Measurements from ENCODE around the gene KRTAP23-1. TPM values are rescaled to one million over a fixed set of nuclear protein-coding genes. Genes with fewer than 3 reads are reported as not detected.
A peak's percentile ranks its signal among the peaks of the same experiment; 100 is the strongest.

Gene KRTAP23-1
- total RNA-seq, 1 experiment from 2014 or later, result not detected

DNA sequence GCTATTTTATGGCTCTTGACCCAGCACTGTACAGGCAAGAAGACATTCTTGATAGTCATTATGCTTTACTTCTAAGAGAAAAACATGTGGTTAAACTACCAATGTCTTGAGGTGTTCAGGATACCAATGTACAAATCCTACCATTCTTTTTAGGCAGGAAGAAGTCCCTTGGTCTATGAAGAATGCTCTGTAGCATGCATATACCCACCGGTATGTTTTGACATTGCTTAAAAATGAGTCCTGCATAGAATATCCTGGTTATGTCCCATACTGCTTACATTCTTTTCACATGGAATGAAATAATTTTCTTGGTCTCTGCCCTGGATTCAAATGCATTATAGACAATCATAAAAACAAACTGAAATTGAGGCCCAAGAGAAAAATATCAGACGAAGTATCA, 15.7 kb downstream of the KRTAP23-1 start:
- ChIA-PET CTCF (no interaction called here), POLR2A (ENCODE audit: unreplicated experiment) (no interaction called here)
- TF ChIP-seq, protein P1, sequence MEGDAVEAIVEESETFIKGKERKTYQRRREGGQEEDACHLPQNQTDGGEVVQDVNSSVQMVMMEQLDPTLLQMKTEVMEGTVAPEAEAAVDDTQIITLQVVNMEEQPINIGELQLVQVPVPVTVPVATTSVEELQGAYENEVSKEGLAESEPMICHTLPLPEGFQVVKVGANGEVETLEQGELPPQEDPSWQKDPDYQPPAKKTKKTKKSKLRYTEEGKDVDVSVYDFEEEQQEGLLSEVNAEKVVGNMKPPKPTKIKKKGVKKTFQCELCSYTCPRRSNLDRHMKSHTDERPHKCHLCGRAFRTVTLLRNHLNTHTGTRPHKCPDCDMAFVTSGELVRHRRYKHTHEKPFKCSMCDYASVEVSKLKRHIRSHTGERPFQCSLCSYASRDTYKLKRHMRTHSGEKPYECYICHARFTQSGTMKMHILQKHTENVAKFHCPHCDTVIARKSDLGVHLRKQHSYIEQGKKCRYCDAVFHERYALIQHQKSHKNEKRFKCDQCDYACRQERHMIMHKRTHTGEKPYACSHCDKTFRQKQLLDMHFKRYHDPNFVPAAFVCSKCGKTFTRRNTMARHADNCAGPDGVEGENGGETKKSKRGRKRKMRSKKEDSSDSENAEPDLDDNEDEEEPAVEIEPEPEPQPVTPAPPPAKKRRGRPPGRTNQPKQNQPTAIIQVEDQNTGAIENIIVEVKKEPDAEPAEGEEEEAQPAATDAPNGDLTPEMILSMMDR (conservative IDR thresholded peaks at IDR 0.05; ENCODE audit: low read depth, low read length), result no peak
- no peak for TF ChIP-seq EZH2phosphoT487 (IDR thresholded peaks at IDR 0.05; ENCODE audit: borderline replicate concordance, low read length)
- TF ChIP-seq EZH2 (IDR thresholded peaks at IDR 0.05; ENCODE audit: low read length, unreplicated experiment), result no peak
- Histone ChIP-seq H2AFZ (ENCODE audit: low read length) (no peak overlapping the region), H4K20me1 (ENCODE audit: low read length) (no peaks in the 10 kb centered on the region), H3K27me3 (ENCODE audit: low read length) (no peaks in the 10 kb centered on the region), H3K9me2 (replicated peaks; ENCODE audit: low read length) (no peaks in the 10 kb centered on the region), H3K4me1 (ENCODE audit: insufficient read depth, low read length) (peaks cover 7% of the 10 kb centered on the region), H3K9me3 (ENCODE audit: low read length) (no peaks in the 10 kb centered on the region), H3K27ac (ENCODE audit: low read length) (no peak overlapping the region), H3K4me3 (ENCODE audit: low read length) (no peak overlapping the region), H3K79me2 (ENCODE audit: low read length) (no peaks in the 10 kb centered on the region), H3F3A (ENCODE audit: low read length, unreplicated experiment) (no peaks in the 10 kb centered on the region), H3K36me3 (ENCODE audit: low read depth, low read length) (no peaks in the 10 kb centered on the region), H3K4me2 (ENCODE audit: low read length) (no peak overlapping the region), H3K9ac (ENCODE audit: low read length) (no peak overlapping the region)
- ATAC-seq (no peak), DNase-seq (no peak)
- intact Hi-C loops (cut with micrococcal nuclease), result no loop called here
- no TSS peak for BruUV-seq (replicated peaks)

DNA sequence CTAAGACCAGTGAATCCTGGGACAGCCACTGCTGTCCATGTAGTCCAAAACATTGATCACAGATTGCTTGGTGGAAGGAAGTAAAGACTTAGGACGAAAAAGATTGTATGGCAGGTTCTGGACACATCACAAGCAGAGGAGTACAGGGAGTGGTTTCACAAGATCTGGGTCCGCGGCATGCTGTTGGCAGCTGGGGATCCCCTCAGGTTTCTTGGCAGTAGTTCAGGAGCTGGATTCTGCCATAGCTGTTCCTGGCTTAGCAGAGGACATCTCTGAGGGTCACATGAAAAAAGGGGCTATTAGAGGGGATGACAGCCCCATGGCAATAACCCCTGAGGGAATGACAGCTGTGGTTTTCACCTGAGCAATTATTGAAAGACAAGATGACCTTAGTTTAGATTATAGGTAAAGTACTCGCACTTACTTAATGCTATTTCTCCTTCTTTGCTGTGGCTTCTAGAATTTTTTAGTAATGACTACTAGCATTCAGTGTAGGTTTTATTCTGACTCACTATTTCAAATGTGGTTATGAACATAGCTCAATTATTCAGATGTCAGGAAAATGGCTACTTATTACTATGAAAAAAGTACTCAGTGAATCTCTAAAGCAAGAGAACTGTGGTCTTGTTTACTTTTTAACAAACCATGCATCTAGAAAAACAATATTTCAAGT, 19.1 kb downstream of the KRTAP23-1 start:
- POLR2A ChIA-PET (ENCODE audit: unreplicated experiment), result no interaction called here
- no peaks in the 10 kb centered on the region for H3K36me3 ChIP-seq (ENCODE audit: low read depth, low read length)
- DNase-seq (peak; percentile 48), ATAC-seq (no peak)
- no peaks in the 10 kb centered on the region for H3K4me1 ChIP-seq (ENCODE audit: insufficient read depth, low read length)
- 0 out of 2 replicates have a peak overlapping the region, but pooled peaks have one; percentile 28 for H2AFZ ChIP-seq (ENCODE audit: low read length)
- peak overlapping the region; percentile 30 for H3K4me2 ChIP-seq (ENCODE audit: low read length)
- no peaks in the 10 kb centered on the region for H3K27me3 ChIP-seq (ENCODE audit: low read length)
- H3K79me2 ChIP-seq (ENCODE audit: low read length), result no peaks in the 10 kb centered on the region
- H3K9me3 ChIP-seq (ENCODE audit: low read length), result no peaks in the 10 kb centered on the region
- H4K20me1 ChIP-seq (ENCODE audit: low read length), result no peaks in the 10 kb centered on the region
- no peak for TF ChIP-seq EZH2phosphoT487 (IDR thresholded peaks at IDR 0.05; ENCODE audit: borderline replicate concordance, low read length)
- TF ChIP-seq, protein P1 (conservative IDR thresholded peaks at IDR 0.05; ENCODE audit: low read depth, low read length), result no peak
- H3K9me2 ChIP-seq (replicated peaks; ENCODE audit: low read length), result no peaks in the 10 kb centered on the region
- H3F3A ChIP-seq (ENCODE audit: low read length, unreplicated experiment), result no peaks in the 10 kb centered on the region
- no peak overlapping the region for H3K4me3 ChIP-seq (ENCODE audit: low read length)
- CTCF ChIA-PET, result no interaction called here
- no peak overlapping the region for H3K9ac ChIP-seq (ENCODE audit: low read length)
- H3K27ac ChIP-seq (ENCODE audit: low read length), result peak overlapping the region; percentile 26
- intact Hi-C loops (cut with micrococcal nuclease), result no loop called here
- BruUV-seq (replicated peaks), result no TSS peak

DNA sequence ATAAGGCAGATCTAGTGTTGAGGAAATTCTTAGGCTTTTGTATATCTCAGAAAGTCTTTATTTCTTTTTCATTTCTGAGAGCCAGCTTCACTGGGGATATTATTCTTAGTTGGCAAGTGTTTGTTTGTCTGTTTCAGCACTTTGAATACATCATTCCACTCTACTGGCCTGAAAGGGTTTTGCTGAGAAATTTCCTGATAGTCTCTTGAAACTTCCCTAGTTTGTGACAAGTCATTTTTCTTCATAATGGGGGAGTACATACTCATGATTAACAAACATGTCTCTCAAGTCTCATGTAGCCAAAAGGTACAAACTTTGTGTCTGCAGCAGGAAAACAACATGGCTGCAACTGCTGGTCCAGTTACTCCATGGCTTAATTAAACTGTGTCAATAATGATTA, 22.0 kb downstream of the KRTAP23-1 start:
- no peak overlapping the region for H3K4me2 ChIP-seq (ENCODE audit: low read length)
- ATAC-seq (no peak), DNase-seq (no peak)
- H3K36me3 ChIP-seq (ENCODE audit: low read depth, low read length), result no peaks in the 10 kb centered on the region
- no peak overlapping the region for H3K9ac ChIP-seq (ENCODE audit: low read length)
- H3K9me3 ChIP-seq (ENCODE audit: low read length), result peaks cover 4% of the 10 kb centered on the region; the same call in 1 of the 2 replicates
- intact Hi-C loops (cut with micrococcal nuclease), result no loop called here
- no peaks in the 10 kb centered on the region for H3K27me3 ChIP-seq (ENCODE audit: low read length)
- H2AFZ ChIP-seq (ENCODE audit: low read length), result no peak overlapping the region
- ChIA-PET CTCF (no interaction called here), POLR2A (ENCODE audit: unreplicated experiment) (no interaction called here)
- no peaks in the 10 kb centered on the region for H3K9me2 ChIP-seq (replicated peaks; ENCODE audit: low read length)
- H3K27ac ChIP-seq (ENCODE audit: low read length), result no peak overlapping the region
- BruUV-seq (replicated peaks), result no TSS peak
- no peaks in the 10 kb centered on the region for H3K4me1 ChIP-seq (ENCODE audit: insufficient read depth, low read length)
- no peak for TF ChIP-seq EZH2 (IDR thresholded peaks at IDR 0.05; ENCODE audit: low read length, unreplicated experiment)
- TF ChIP-seq EZH2phosphoT487 (IDR thresholded peaks at IDR 0.05; ENCODE audit: borderline replicate concordance, low read length), result no peak
- TF ChIP-seq, protein P1 (conservative IDR thresholded peaks at IDR 0.05; ENCODE audit: low read depth, low read length), result no peak
- H3K79me2 ChIP-seq (ENCODE audit: low read length), result no peaks in the 10 kb centered on the region
- H4K20me1 ChIP-seq (ENCODE audit: low read length), result no peaks in the 10 kb centered on the region
- H3F3A ChIP-seq (ENCODE audit: low read length, unreplicated experiment), result no peaks in the 10 kb centered on the region
- H3K4me3 ChIP-seq (ENCODE audit: low read length), result no peak overlapping the region
